Measurements from ENCODE around the gene B4GALT2.
A peak's percentile ranks its signal among the peaks of the same experiment; 100 is the strongest.

B4GALT2 gene

DNA sequence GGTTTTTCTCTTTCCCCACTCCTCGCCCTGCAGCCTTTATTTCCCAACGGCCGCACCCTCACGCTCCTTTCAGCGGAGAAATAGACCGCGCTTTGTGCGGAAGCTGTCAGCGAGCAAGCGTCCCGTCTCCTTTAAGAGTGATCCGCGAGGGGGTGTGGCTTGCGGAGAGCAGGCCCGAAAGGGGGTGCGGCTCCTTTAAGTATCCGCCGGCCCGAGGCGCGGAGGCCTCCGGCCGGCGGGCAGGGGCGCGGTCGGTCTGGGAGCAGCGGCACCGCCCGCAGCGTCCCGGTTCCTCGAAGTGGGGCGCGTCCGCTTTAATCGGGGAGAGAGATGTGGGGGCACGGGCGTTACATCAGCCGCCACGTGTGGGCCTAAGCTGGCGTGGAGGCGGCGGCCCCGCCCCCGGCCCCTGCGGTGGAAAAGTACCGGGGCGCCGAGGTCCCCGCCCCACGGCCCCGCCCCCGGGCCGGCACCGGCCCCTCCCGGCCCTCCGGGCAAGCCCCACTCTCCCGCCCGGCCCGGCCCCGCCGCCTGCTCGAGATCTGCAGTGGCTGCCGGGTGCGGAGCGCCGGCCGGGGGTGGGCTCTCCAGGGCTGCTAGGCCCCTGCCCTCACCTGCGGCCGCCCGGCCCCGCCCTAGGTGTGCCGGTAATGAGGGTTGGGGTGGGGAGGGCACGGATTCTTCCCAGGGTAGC is 51.0 kb downstream of the B4GALT2 start:
- DNase-seq (ENCODE audit: low read depth, low spot score), result peak; percentile 90

DNA sequence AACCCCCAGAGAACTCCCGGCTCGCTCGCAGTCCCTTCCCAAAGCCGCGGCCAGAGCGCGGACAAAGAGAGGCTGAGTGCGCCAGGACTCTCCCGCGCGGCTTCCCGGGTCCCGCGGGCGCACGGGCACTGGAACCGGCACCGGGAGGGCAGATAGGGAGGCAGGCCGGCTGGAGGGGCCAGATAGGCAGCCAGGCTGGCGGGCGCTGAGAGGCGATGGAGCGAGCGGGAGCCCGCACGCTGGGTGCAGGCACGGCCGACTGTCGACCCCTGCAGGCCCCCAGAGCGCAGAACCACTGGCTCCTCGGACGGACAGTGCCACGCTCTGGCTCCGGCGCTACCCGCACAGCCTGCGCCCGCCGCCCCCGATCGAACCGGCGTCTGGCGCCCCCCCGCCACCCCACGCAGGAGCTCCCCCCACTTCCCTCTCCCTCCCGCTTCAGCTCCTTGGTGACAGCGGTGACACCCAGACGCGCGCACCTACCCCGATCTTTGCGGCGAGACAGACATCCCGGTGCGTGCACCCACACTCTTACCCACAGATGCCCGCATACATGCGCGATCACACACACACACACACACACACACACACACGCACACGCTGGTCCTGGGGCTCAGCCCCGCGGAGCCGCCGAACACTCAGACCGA is 51.7 kb downstream of the B4GALT2 start:
- peak; percentile 76 for DNase-seq (ENCODE audit: low read depth, low spot score)

DNA sequence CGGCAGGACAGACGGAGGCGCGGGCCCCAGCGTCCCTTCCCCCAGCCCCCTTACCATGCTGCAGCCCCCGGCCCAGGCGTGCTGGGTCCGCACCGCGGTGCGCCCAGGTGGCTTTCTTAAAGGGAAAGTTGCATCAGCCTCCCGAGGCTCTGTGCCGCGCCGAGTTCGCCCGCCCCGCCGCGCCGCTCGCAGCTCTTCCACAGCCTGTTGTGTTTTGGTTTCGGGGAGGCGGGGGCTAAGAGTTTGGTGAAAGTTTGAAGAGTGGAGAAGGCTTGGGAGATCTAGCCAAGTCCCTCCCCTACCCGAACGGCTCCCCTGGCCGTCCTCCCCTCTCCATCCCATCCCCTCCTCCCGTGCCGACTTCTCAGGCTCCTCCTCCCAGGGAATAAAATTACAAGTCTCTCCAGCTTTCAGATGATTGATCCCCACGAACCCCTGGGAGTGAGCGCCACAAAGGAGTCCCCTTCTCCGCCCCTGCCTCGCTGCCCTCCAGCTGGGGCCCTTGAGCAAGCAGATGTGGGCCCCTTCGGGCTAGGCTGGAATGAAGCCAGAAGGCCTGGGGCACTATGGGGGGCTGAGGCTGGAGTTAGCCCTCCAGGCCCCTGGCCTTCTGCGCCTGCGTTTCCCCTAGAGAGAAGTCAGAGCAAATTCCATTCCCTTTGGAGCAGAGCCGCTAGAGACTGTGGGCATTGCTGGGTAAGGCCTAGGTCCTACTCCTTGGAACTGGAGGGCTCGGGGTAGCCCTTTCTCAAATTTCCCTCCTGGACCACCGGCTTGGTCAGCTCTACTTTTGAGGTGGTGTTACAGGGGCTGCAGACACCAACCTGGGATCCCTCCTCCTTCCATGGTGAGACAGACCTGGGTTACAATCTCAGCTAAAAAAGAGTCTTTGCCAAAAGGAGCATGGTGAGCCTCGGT is 52.5 kb downstream of the B4GALT2 start, which contains the start of gene SLC6A9:
TSS of gene SLC6A9 (minus strand) at position 211 of the 918 bp plus-strand sequence. CDS start 7,185 bp downstream, outside the sequence.
- peak; percentile 77 for DNase-seq (ENCODE audit: low read depth, low spot score)

GRCh38 chr1:44032170-44032790 is 53.3 kb downstream of the B4GALT2 start:
- peak; percentile 57 for DNase-seq (ENCODE audit: low read depth, low spot score)

DNA sequence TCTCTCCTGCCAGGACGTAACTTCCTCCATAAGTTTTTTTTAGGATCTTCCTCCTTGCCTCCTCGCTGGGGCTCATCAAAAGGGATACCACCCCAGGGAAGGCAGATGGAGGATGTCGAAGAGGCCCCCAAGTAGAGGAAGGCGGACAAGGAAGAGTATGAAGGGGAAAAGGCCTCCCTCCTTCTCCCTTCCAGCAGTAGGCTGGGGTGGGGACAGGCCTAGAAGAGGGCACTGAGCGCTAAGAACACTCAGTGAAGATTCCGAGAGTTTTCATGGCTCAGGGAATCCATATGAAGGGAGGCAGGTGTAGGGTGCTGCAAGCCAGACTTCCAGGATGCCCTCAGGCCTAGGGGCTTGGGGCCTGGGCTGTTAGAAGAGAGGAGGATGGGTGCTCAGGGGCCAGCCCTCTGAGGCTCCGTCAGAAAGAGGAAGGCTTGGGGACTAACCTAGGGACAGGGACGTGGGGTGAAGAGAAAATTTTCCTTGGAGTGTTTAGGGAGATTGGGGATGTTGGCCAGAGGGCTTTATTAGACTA is 54.1 kb downstream of the B4GALT2 start:
- DNase-seq (ENCODE audit: low read depth, low spot score), result no peak

- no peak for DNase-seq (ENCODE audit: low read depth, low spot score)
These were observed 54.7 kb downstream of the B4GALT2 start for GRCh38 chr1:44033756-44034155.

DNA sequence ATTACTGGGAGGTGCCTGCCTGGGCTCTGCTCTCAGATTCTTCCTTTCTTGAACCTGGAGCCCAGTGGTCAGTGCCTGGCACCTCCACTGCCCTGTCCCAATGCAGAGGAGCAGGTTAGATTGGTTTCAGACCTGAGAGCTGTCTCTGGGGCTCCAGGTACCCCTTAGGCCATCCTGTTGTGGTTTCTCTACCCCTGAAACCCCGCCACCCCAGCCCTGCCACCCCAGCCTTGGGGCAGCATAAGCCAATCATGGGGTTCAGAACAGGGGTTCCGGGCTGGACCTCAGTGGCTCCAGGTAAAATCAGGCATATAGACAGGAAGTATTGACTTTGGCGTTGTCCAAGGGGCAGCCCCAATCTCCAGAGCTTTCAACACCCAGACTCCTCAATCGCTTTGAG is 55.4 kb downstream of the B4GALT2 start:
- DNase-seq (ENCODE audit: low read depth, low spot score), result no peak

DNA sequence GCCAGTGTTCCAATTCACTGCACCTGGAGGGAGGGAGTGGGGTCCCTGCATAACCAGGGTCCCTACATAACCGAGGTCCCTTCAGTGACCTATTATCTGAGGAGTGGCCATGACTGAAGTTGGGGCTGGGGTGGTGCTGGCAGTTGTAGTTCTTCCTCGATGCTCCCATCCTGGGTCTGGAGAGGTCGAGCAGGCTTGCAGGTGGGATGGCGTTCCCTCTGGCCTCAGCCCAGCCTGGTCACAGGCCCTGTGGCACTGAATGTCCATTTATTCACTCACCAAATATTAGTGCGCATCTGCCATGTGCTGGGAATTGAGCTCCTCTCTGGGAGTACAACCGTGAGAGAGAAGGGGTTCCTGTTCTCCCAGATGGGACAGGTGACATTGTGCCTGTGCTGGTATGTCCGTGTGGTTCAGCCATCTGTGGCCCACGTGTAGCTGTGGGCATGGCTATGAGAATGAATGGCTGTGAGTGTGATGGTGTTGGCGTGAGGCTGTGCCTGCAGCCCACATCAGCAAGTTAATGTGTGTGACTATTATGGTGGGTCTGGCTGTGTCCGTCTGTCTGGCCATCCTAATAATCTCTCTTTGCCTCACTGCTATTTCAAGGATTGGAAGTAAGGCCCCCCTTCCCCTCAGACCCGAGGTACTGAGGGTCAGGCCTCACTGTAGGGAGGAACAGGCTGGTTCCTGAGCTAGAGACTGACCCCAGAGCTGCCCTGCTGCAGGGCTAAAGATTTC is 56.1 kb downstream of the B4GALT2 start:
- DNase-seq (ENCODE audit: low read depth, low spot score), result no peak

GRCh38 chr1:44035726-44036408 is 56.9 kb downstream of the B4GALT2 start:
- no peak for DNase-seq (ENCODE audit: low read depth, low spot score)

DNA sequence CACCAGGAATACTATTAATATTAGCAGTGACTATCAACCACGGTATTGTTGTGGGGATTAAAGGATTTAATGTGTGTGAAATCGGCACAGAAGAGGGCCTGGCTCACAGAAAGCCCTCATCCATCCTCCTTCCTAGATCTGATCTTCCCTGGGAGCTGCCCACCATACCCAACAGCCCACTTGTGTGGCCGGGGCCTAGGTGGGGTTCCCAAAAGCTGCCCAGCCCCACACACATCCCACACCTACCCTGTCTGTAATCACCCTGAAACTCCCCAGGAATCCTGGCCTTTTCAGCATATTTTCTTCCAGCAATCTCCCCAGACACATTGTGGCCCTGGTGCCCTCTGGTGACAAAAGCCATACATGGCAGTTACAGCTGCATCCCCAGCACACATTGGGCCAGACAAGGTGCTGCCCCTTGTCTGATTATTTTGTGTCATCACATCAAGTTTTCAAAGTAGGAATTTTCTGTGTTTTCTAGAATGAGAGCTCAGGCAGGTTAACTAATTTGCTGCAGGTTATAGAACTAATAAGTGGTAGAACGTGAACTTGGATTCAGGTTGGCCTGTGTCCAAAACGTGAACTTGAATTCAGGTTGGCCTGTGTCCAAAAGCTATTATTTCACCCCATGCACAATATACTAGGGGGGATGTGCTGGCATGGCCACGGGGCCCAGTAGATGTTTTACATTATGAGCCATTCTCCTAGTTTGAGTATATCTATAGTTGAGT is 57.6 kb downstream of the B4GALT2 start:
- peak; percentile 72 for DNase-seq (ENCODE audit: low read depth, low spot score)

- DNase-seq (ENCODE audit: low read depth, low spot score), result no peak
These were observed 58.1 kb downstream of the B4GALT2 start for GRCh38 chr1:44037154-44037553.

- DNase-seq (ENCODE audit: low read depth, low spot score), result no peak
These were observed 60.1 kb downstream of the B4GALT2 start for GRCh38 chr1:44038876-44039657.

GRCh38 chr1:44040418-44040817 is 61.4 kb downstream of the B4GALT2 start:
- DNase-seq (ENCODE audit: low read depth, low spot score), result no peak

Data from ELF-1 (cell line).